Activated CD4-positive, alpha-beta T cell treated with anti-CD3 and anti-CD28 coated beads for 36 hours (primary cell): ENCODE results near the gene PODXL. TPM values are rescaled to one million over a fixed set of nuclear protein-coding genes. Genes with fewer than 3 reads are reported as not detected.

Source experiments
- ATAC-seq: fragments of 200-7000 bp; cut with Tn5 transposase; one replicate; pipeline ENCODE4 v1.10.0; 2021; ENCODE audit warnings: mild to moderate bottlenecking, moderate library complexity
- CTCF ChIA-PET: fragments of 350-600 bp; sonication (Branson Sonifier 250); formaldehyde crosslinking; loops from one replicate; lab custom pipeline; 2021; ENCODE audit warnings: antibody characterized with exemption; lab: Charles Lee
- POLR2A ChIA-PET: fragments of 350-600 bp; sonication (Branson Sonifier 250); formaldehyde crosslinking; loops from one replicate; lab custom pipeline; 2021; ENCODE audit warnings: antibody characterized with exemption, inconsistent platforms; lab: Charles Lee
- DNase-seq: peaks from one replicate; pipeline ENCODE4 v3.0.0-alpha.2; 2020
- H3K27ac Mint-ChIP-seq: one replicate; pipeline ENCODE4 v1.8.0; 2021; ENCODE audit warnings: mixed read lengths
- H3K27me3 Mint-ChIP-seq: one replicate; pipeline ENCODE4 v1.8.0; 2021; ENCODE audit warnings: mixed read lengths
- H3K36me3 Mint-ChIP-seq: one replicate; pipeline ENCODE4 v1.8.0; 2021; ENCODE audit warnings: low read depth, mixed read lengths
- H3K4me1 Mint-ChIP-seq: one replicate; pipeline ENCODE4 v1.8.0; 2021; ENCODE audit warnings: mixed read lengths
- H3K4me3 Mint-ChIP-seq: one replicate; pipeline ENCODE4 v1.8.0; 2021; ENCODE audit warnings: mild to moderate bottlenecking, moderate library complexity, mixed read lengths
- H3K9me3 Mint-ChIP-seq: one replicate; pipeline ENCODE4 v1.8.0; 2021; ENCODE audit warnings: low read depth, mixed read lengths
- intact Hi-C, 2 experiments: fragments of 100-400 bp; cut with DNase I in 1 of 2; cut with micrococcal nuclease in 1 of 2; formaldehyde crosslinking; loops; one replicate each; pipeline versions ENCODE4 v1.14.2 to v1.15.1; 2022 to 2024; cut with DNase I, micrococcal nuclease
- total RNA-seq, 2 experiments: library from RNA; stranded (reverse); gene quantifications; one replicate each; pipeline ENCODE4 v1.2.3, GENCODE V29; 2021

PODXL gene
- total RNA-seq, 2 experiments from 2014 or later: 0.48 to 0.49 TPM

DNA sequence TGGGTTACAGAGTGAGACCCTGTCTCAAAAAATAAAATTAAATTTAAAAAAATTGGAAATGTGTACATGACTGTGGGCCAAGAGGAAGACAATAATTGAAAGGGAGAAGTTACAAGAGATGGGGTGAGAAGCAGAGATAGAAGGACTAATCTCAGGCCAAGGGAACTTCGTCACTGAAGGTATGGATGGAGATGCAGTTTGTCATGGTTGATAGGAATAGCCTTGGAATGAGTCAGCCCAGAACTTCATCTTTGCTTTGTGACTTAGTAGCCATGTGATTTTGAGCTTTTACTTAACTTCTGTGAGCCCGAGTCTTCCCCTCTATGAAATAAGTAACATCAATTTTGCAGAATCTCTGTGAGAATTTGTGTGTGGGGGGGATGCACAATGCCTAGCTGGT is 6.5 kb upstream of the PODXL start:
- ATAC-seq: no peak
- Mint-ChIP-seq H3K9me3 (no peaks in the 10 kb centered on the region), H3K4me1 (no peaks in the 10 kb centered on the region), H3K4me3 (no peak overlapping the region), H3K27ac (no peak overlapping the region), H3K27me3 (peaks cover 14% of the 10 kb centered on the region), H3K36me3 (no peaks in the 10 kb centered on the region)
- intact Hi-C loops: no loop called here
- ChIA-PET POLR2A (no interaction called here), CTCF (no interaction called here)
- DNase-seq: no peak

- peaks cover 8% of the 10 kb centered on the region for H3K4me1 Mint-ChIP-seq
- no peak overlapping the region for H3K4me3 Mint-ChIP-seq
- H3K9me3 Mint-ChIP-seq: no peaks in the 10 kb centered on the region
- ChIA-PET CTCF (no interaction called here), POLR2A (interaction anchor here (0.8 kb wide), 1 partner anchor 40 kb away, joined by 3 read pairs; no protein-coding TSS in a partner anchor)
- ATAC-seq (no peak), DNase-seq (no peak)
- intact Hi-C loops: no loop called here
- no peaks in the 10 kb centered on the region for H3K36me3 Mint-ChIP-seq
- peaks cover 28% of the 10 kb centered on the region for H3K27me3 Mint-ChIP-seq
- H3K27ac Mint-ChIP-seq: no peak overlapping the region
Measured at GRCh38 chr7:131560061-131560460, 3.6 kb upstream of the PODXL start.

DNA sequence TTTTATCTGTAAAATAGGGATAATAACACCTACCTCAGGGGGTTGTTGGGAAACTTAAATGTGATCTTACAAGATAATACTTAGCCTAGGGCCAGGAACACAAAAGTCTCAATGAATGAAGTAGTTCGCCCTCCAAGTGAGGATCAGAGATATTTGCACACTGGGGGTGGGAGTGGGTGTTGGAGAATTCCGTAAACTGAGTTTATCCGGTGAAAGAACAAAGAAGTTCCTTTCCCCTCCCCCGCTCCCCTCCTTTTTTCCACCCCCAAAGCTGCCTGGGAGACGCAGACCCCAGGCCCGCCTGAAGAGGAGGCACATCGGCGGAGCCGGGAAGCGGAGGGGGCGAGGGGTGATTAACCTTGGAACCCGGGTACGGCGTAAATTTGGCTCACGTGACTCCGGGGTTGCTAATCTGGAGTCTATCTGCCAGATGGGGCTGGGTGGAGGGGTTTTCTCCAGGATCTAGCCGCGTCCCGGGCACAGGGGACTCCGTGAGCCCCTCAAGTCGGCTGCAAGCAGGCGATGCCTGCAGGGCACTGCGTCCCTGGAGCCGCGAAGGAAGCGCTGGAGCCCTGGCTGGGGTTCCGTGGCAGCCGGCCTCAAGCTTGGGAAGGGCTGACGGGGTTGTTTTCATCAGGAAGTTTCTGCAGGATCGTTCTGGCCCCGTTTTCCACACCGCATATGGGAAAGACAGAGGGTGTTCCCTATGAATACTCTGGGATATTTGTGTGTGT is 1.4 kb upstream of the PODXL start:
- CTCF ChIA-PET: interaction anchor here (1.6 kb wide), 1 partner anchor 9 kb away, joined by 5 read pairs; no protein-coding TSS in a partner anchor
- H3K27ac Mint-ChIP-seq: no peak overlapping the region
- H3K36me3 Mint-ChIP-seq: no peaks in the 10 kb centered on the region
- intact Hi-C loops: no loop called here
- peaks cover 8% of the 10 kb centered on the region for H3K4me1 Mint-ChIP-seq
- DNase-seq: peak; percentile 14
- no peak overlapping the region for H3K4me3 Mint-ChIP-seq
- H3K27me3 Mint-ChIP-seq: peaks cover 42% of the 10 kb centered on the region
- ATAC-seq: no peak
- POLR2A ChIA-PET: no interaction called here
- H3K9me3 Mint-ChIP-seq: no peaks in the 10 kb centered on the region

DNA sequence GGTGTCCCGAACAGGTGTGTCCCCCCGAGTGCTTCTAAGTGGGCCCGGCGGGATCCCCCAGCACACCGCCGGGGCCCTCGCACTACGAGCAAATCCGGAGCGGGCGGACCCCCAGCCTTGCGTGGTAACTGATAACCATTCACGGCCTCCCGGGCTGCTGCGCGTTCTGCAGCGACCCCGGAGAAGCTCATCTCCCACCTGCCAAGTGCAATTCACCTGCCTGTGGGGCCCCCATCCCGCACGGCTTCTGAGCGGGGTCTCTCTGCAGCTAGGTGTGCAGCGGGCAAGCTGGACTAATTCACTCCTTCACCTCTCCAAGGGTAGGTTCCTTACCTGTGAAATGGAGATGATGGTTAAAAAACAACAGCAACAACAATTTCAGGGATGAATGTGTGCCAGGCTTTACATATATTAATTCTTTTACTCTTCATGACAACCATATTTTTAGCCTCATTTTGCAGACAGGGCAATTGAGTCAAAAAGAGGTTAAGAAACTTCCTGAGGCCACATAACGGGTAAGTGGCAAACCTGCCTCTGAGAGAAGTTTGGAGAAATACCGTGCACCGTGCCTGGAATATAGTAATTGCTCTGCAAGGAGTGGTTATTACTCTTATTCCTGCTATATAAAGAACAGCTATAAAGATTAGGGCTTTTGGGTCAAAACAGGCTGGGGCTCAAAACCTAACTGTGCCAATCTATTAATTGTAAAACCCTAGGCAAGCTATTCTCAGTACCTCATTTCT is 652 bp upstream of the PODXL start:
- intact Hi-C loops: loop anchor here in 1 of 2 experiments (1.0 kb wide), 1 partner anchor 49 kb away; no protein-coding TSS in a partner anchor
- ATAC-seq: no peak
- DNase-seq: no peak
- peak overlapping the region; percentile 40 for H3K4me3 Mint-ChIP-seq
- peaks cover 8% of the 10 kb centered on the region for H3K4me1 Mint-ChIP-seq
- H3K9me3 Mint-ChIP-seq: no peaks in the 10 kb centered on the region
- ChIA-PET CTCF (no interaction called here), POLR2A (interaction anchor here (0.6 kb wide), 1 partner anchor 10 kb away, joined by 5 read pairs; no protein-coding TSS in a partner anchor)
- H3K36me3 Mint-ChIP-seq: no peaks in the 10 kb centered on the region
- H3K27ac Mint-ChIP-seq: no peak overlapping the region
- peaks cover 48% of the 10 kb centered on the region for H3K27me3 Mint-ChIP-seq

- Mint-ChIP-seq H3K27me3 (peaks cover 44% of the 10 kb centered on the region), H3K4me1 (peaks cover 8% of the 10 kb centered on the region), H3K27ac (no peak overlapping the region), H3K9me3 (no peaks in the 10 kb centered on the region), H3K36me3 (no peaks in the 10 kb centered on the region), H3K4me3 (peak overlapping the region; percentile 27)
- ATAC-seq (no peak), DNase-seq (peak; percentile 35)
- POLR2A ChIA-PET: no interaction called here
- CTCF ChIA-PET: no interaction called here
- intact Hi-C loops: loop anchor here in 1 of 2 experiments (1.0 kb wide), 1 partner anchor 47 kb away; no protein-coding TSS in a partner anchor
Measured at GRCh38 chr7:131555552-131556052, 826 bp downstream of the PODXL start.

- H3K27me3 Mint-ChIP-seq: peaks cover 44% of the 10 kb centered on the region
- ATAC-seq: no peak
- intact Hi-C loops: no loop called here
Measured at GRCh38 chr7:131554880-131555516, 1.4 kb downstream of the PODXL start.

DNA sequence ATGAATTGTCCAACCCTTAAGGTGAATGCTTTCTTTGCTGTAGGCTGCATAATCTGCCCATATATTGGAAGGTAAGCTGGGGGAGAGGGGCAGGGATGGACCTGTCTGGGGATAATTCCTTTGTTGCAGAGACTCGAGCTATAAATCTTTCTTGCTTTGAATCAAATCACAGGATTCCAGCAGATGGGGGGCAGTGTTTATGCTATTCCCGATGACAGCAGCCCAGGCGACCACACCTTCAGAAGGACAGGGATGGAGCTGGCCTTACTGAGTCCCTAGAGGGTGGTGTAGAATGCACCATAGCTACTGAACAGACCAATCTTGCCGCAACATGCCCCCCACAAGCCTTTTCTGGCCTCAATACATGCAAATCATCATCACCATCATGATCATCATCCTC is 2.5 kb downstream of the PODXL start:
- H3K27ac Mint-ChIP-seq: no peak overlapping the region
- H3K4me1 Mint-ChIP-seq: peaks cover 8% of the 10 kb centered on the region
- peaks cover 44% of the 10 kb centered on the region for H3K27me3 Mint-ChIP-seq
- DNase-seq (no peak), ATAC-seq (no peak)
- no peak overlapping the region for H3K4me3 Mint-ChIP-seq
- ChIA-PET CTCF (interaction anchor here (0.7 kb wide), 1 partner anchor 111 kb away, joined by 3 read pairs; no protein-coding TSS in a partner anchor), POLR2A (no interaction called here)
- intact Hi-C loops: no loop called here
- H3K9me3 Mint-ChIP-seq: no peaks in the 10 kb centered on the region
- H3K36me3 Mint-ChIP-seq: no peaks in the 10 kb centered on the region

More at GRCh38 chr7:131554880-131555516, 1.4 kb downstream of the PODXL start:
- ChIA-PET CTCF (no interaction called here), POLR2A (no interaction called here)
- no peak overlapping the region for H3K27ac Mint-ChIP-seq
- H3K9me3 Mint-ChIP-seq: no peaks in the 10 kb centered on the region
- peaks cover 8% of the 10 kb centered on the region for H3K4me1 Mint-ChIP-seq
- H3K36me3 Mint-ChIP-seq: no peaks in the 10 kb centered on the region
- no peak for DNase-seq
- H3K4me3 Mint-ChIP-seq: no peak overlapping the region

DNA sequence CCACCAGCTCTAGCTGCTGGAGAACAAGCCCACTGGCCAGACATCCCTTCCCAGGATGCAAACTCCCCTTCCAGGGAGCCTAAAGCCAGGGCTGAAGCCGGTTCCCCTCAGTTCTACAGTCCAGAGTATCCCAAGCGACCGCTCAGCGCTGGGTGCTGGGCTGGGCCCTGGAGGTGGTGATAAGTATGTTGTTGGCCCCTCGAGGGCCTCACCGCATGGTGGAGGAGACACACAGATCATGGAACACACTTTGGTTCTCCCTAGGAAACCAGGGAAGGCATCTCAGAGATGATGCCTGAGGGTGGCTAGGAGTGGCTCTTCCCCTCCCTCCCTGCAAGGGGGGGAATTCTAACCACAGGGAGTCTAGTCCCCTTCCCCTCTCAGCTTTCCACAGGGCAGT is 4.4 kb downstream of the PODXL start:
- ATAC-seq (no peak), DNase-seq (no peak)
- POLR2A ChIA-PET: no interaction called here
- H3K36me3 Mint-ChIP-seq: no peaks in the 10 kb centered on the region
- intact Hi-C loops: no loop called here
- H3K4me1 Mint-ChIP-seq: peaks cover 8% of the 10 kb centered on the region
- H3K9me3 Mint-ChIP-seq: no peaks in the 10 kb centered on the region
- CTCF ChIA-PET: interaction anchor here (0.7 to 1.0 kb wide), 2 partner anchors 9 to 64 kb away, joined by 3 read pairs; no protein-coding TSS in a partner anchor
- no peak overlapping the region for H3K4me3 Mint-ChIP-seq
- no peak overlapping the region for H3K27ac Mint-ChIP-seq
- H3K27me3 Mint-ChIP-seq: peaks cover 31% of the 10 kb centered on the region

GRCh38 chr7:131550846-131551245 is 5.6 kb downstream of the PODXL start:
- ChIA-PET CTCF (interaction anchor here (0.5 to 1.4 kb wide), 2 partner anchors 37 to 1185 kb away, joined by 3 to 4 read pairs; no protein-coding TSS in a partner anchor), POLR2A (no interaction called here)
- intact Hi-C loops: no loop called here
- Mint-ChIP-seq H3K36me3 (no peaks in the 10 kb centered on the region), H3K4me3 (no peak overlapping the region), H3K9me3 (no peaks in the 10 kb centered on the region), H3K27me3 (peaks cover 30% of the 10 kb centered on the region), H3K27ac (no peak overlapping the region), H3K4me1 (peaks cover 7% of the 10 kb centered on the region)
- DNase-seq (no peak), ATAC-seq (no peak)

DNA sequence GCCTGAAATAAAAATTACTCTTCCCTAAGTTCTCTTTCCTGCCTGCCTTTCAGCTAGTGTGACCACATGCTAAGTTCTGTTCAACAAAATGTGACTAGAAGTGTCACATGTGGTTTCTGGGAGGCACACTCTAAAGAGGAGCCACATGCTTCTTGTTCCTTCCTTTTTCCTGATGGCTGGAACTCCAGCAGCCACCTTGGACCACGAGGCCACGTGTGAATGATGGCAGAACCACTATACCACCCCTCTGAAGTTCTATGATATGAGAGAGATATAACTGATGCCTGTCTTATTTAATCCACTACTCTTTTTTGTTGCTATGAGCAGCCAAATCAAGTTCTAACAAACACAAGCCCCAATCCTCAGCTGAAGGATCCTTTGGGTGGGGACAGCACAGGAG is 8.1 kb downstream of the PODXL start:
- Mint-ChIP-seq H3K36me3 (no peaks in the 10 kb centered on the region), H3K27ac (no peak overlapping the region), H3K27me3 (peaks cover 14% of the 10 kb centered on the region), H3K9me3 (no peaks in the 10 kb centered on the region), H3K4me3 (no peak overlapping the region), H3K4me1 (no peaks in the 10 kb centered on the region)
- POLR2A ChIA-PET: no interaction called here
- DNase-seq (no peak), ATAC-seq (no peak)
- intact Hi-C loops: loop anchor here in 1 of 2 experiments (10.0 kb wide), 1 partner anchor 106 kb away; no protein-coding TSS in a partner anchor
- CTCF ChIA-PET: interaction anchor here (1.1 to 2.0 kb wide), 4 partner anchors 9 to 107 kb away, joined by 4 to 7 read pairs (median 5); no protein-coding TSS in a partner anchor

DNA sequence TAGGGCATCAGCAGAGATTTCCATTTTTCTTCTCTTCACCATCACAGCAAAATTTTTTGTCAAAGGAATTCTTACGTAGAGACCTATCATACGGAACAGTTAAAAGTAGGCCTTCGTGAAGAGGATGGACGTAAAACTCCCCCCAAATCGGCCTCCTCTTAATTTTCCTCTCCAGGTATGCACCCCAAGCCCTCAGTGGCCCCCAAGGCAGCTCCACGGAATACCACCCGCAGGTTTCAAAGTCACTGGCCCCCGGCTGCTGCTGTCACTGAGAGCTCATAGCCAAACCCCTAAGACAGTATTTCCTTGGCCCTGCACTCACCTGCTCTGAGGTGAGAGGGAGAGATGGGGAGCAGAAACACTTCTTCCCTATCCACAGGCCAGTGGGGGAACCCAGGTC is 8.8 kb downstream of the PODXL start:
- POLR2A ChIA-PET: no interaction called here
- H3K36me3 Mint-ChIP-seq: no peaks in the 10 kb centered on the region
- no peaks in the 10 kb centered on the region for H3K4me1 Mint-ChIP-seq
- no peak overlapping the region for H3K27ac Mint-ChIP-seq
- intact Hi-C loops: loop anchor here in 1 of 2 experiments (10.0 kb wide), 1 partner anchor 107 kb away; no protein-coding TSS in a partner anchor
- H3K4me3 Mint-ChIP-seq: no peak overlapping the region
- H3K27me3 Mint-ChIP-seq: peaks cover 7% of the 10 kb centered on the region
- DNase-seq (no peak), ATAC-seq (no peak)
- no peaks in the 10 kb centered on the region for H3K9me3 Mint-ChIP-seq
- CTCF ChIA-PET: interaction anchor here (1.0 to 2.0 kb wide), 6 partner anchors 9 to 54 kb away, joined by 3 to 7 read pairs (median 5); no protein-coding TSS in a partner anchor
